ENCODE measurements around the gene NCK2. TPM values are rescaled to one million over a fixed set of nuclear protein-coding genes. Genes with fewer than 3 reads are reported as not detected.

The NCK2 gene
- total and polyA plus RNA-seq, 2 of the 4 experiments (the other 2 are of a cell fraction): 15.8 to 22.2 TPM

- Histone ChIP-seq H3K23ac (ENCODE audit: low read depth, low read length) (no peak overlapping the region), H3K4me3 (ENCODE audit: insufficient read depth, low read depth, low read length) (no peak overlapping the region), H4K8ac (ENCODE audit: low read depth in 2 of 2, low read length in 2 of 2) (no peak overlapping the region), H3K9me1 (ENCODE audit: insufficient read depth, low read length) (peaks cover 3% of the 10 kb centered on the region; the same call in 1 of the 2 replicates), H3K18ac (ENCODE audit: low read depth, low read length) (no peak overlapping the region), H3K9ac (ENCODE audit: low read depth, low read length) (no peak overlapping the region), H2AK9ac (replicated peaks; ENCODE audit: low read depth, low read length, poor library complexity) (no peak overlapping the region), H3K4ac (ENCODE audit: low read depth, low read length) (no peak overlapping the region), H3K56ac (ENCODE audit: extremely low read depth, insufficient read depth, low read length) (no peak overlapping the region), H2BK15ac (ENCODE audit: low read depth, low read length) (no peak overlapping the region), H4K91ac (ENCODE audit: insufficient read depth, low read depth, low read length) (no peak overlapping the region), H2BK120ac (ENCODE audit: low read depth, low read length) (no peak overlapping the region), H3K79me1 (ENCODE audit: low read depth in 1 of 2, low read length in 2 of 2) (peaks cover 30 to 39% of the 10 kb centered on the region in 2 experiments), H3K4me2 (ENCODE audit: low read depth, low read length) (no peak overlapping the region), H3K36me3 (ENCODE audit: control insufficient read depth, insufficient read depth, low read length) (peaks cover 12% of the 10 kb centered on the region), H4K20me1 (ENCODE audit: insufficient read depth, low read length) (peaks cover 6% of the 10 kb centered on the region; the same call in 1 of the 2 replicates), H3K9me3 (ENCODE audit: control insufficient read depth, insufficient read depth, low read length) (peaks cover 2% of the 10 kb centered on the region; the same call in 1 of the 2 replicates), H2AFZ (replicated peaks; ENCODE audit: low read length, poor library complexity) (no peak overlapping the region), H3K4me1 (ENCODE audit: control insufficient read depth, insufficient read depth, low read length) (peaks cover 10% of the 10 kb centered on the region), H2AK5ac (ENCODE audit: low read depth, low read length) (no peak overlapping the region), H3K27me3 (ENCODE audit: control insufficient read depth, insufficient read depth, low read length) (no peaks in the 10 kb centered on the region), H4K5ac (ENCODE audit: low read depth, low read length) (no peak overlapping the region), H3K27ac (ENCODE audit: insufficient read depth, low read length) (no peak overlapping the region), H2BK20ac (ENCODE audit: low read depth, low read length) (no peak overlapping the region), H2BK5ac (ENCODE audit: low read depth, low read length, poor library complexity, severe bottlenecking) (no peak overlapping the region), H3K14ac (replicated peaks; ENCODE audit: low read depth, low read length) (no peak overlapping the region)
- ChIA-PET POLR2A (ENCODE audit: unreplicated experiment) (no interaction called here), CTCF (no interaction called here)
- TF ChIP-seq USF2 (IDR thresholded peaks at IDR 0.05; ENCODE audit: low read depth, low read length) (no peak), SMC3 (IDR thresholded peaks at IDR 0.05; ENCODE audit: low read depth, low read length) (no peak), CHD1 (IDR thresholded peaks at IDR 0.05; ENCODE audit: low read depth, low read length) (no peak), MAZ (IDR thresholded peaks at IDR 0.05; ENCODE audit: borderline replicate concordance, low read depth, low read length) (no peak), RFX5 (IDR thresholded peaks at IDR 0.05; ENCODE audit: low read depth, low read length) (no peak), RCOR1 (IDR thresholded peaks at IDR 0.05; ENCODE audit: insufficient replicate concordance, low read length) (no peak), NFE2L2 (IDR thresholded peaks at IDR 0.05; ENCODE audit: low read depth, low read length) (no peak), ELK1 (IDR thresholded peaks at IDR 0.05; ENCODE audit: borderline replicate concordance, low read depth, low read length) (no peak)
- intact Hi-C loops (cut with micrococcal nuclease): no loop called here
- no TSS peak for BruUV-seq (replicated peaks)
- in situ Hi-C loops (cut with MboI; ENCODE audit: low sequenced_read_pairs): no loop called here
- dilution Hi-C loops (cut with HindIII; ENCODE audit: low sequenced_read_pairs, unreplicated experiment): no loop called here
- no peak for ATAC-seq (ENCODE audit: low read depth)
- no peak for DNase-seq
- WGBS, 2 experiments (ENCODE audit: extremely low coverage in 2 of 2, insufficient read length in 1 of 2): no CpG with 5 or more reads among the region's 2 CpGs
Measured at GRCh38 chr2:105890111-105890510, 145.4 kb downstream of the NCK2 start.

Measured in IMR-90 (cell line).